H1 (cell line): Measurements from ENCODE around the gene LRP8.

Source experiments
- ATF2 ChIP-seq: IDR thresholded peaks from 2 replicates; pipeline ENCODE4 v1.6.1; 2012; ENCODE audit warnings: low read length, inconsistent platforms
- CBX5 ChIP-seq: fragments of 300-800, 300-1000 bp; sonication (generic); IDR thresholded peaks from 2 replicates; pipeline ENCODE4 v1.7.1; 2016; ENCODE audit warnings: antibody characterized with exemption, low read length, low read depth
- CTCF ChIP-seq, 3 experiments: IDR thresholded peaks; 1 replicate in 2 of 3; 2 replicates in 1 of 3; pipeline versions ENCODE4 v1.5.1 to v1.6.1; 2011; ENCODE audit warnings: low read length in 3 of 3, mild to moderate bottlenecking in 3 of 3, inconsistent platforms in 2 of 3, low read depth in 1 of 3, moderate library complexity in 1 of 3; ENCODE audit not compliant: insufficient read depth in 1 of 3; ENCODE audit errors: control extremely low read depth in 1 of 3
- KDM1A ChIP-seq: fragments of 200-600, 300-600 bp; sonication (generic); IDR thresholded peaks from 2 replicates; pipeline ENCODE4 v1.7.1; 2016; ENCODE audit warnings: mild to moderate bottlenecking, low read length, borderline replicate concordance
- MAX ChIP-seq: IDR thresholded peaks from 2 replicates; pipeline ENCODE4 v1.6.1; 2012; ENCODE audit warnings: inconsistent platforms
- POLR2A ChIP-seq, 2 experiments: IDR thresholded peaks; 1 replicate in 1 of 2; 2 replicates in 1 of 2; pipeline ENCODE4 v1.6.1; 2011; ENCODE audit warnings: low read depth in 2 of 2, low read length in 2 of 2, mild to moderate bottlenecking in 2 of 2; ENCODE audit errors: control extremely low read depth in 1 of 2
- RFX5 ChIP-seq: IDR thresholded peaks from 2 replicates; pipeline ENCODE4 v1.6.1; 2011; ENCODE audit warnings: low read depth, low read length, improper control_type of control experiment, borderline replicate concordance
- SIN3A ChIP-seq, 2 experiments: IDR thresholded peaks in 1 of 2; conservative IDR thresholded peaks in 1 of 2; 2 replicates each; pipeline ENCODE4 v1.6.1; 2011 to 2012; ENCODE audit warnings: low read length in 2 of 2, improper control_type of control experiment in 1 of 2, low read depth in 1 of 2, mild to moderate bottlenecking in 1 of 2
- SUZ12 ChIP-seq: fragments of 200-600 bp; sonication (generic); IDR thresholded peaks from 2 replicates; pipeline ENCODE4 v1.6.1; 2012; ENCODE audit warnings: mild to moderate bottlenecking, inconsistent platforms, low read length, moderate library complexity, mixed read lengths
- USF2 ChIP-seq: IDR thresholded peaks from 2 replicates; pipeline ENCODE4 v1.6.1; 2011; ENCODE audit warnings: low read length, improper control_type of control experiment

- no peak for TF ChIP-seq SUZ12
- no peak for TF ChIP-seq USF2
- no peak for TF ChIP-seq CTCF (IDR thresholded peaks at IDR 0.05; ENCODE audit: control extremely low read depth in 1 of 3, insufficient read depth in 1 of 3, low read depth in 1 of 3, low read length in 3 of 3)
- TF ChIP-seq ATF2, result no peak
- TF ChIP-seq MAX, result peak; percentile 93
- TF ChIP-seq SIN3A (conservative IDR thresholded peaks at IDR 0.05 in 1 of 2, IDR thresholded peaks at IDR 0.05 in 1 of 2; ENCODE audit: low read depth in 1 of 2, low read length in 2 of 2), result peak; percentile 35 to 37; a peak in 2 of 4 replicates
- no peak for TF ChIP-seq CBX5
- peak in 1 of 2 experiments; percentile 5; a peak in 1 of 3 replicates for TF ChIP-seq POLR2A (IDR thresholded peaks at IDR 0.05; ENCODE audit: control extremely low read depth in 1 of 2, low read depth in 2 of 2, low read length in 2 of 2)
- no peak for TF ChIP-seq RFX5
- no peak for TF ChIP-seq KDM1A
These were observed 1.2 kb downstream of the LRP8 start for GRCh38 chr1:53326598-53327181.
